ENCODE measurements around the gene KCNB1.

GRCh38 chr20:49393803-49394202, 88.7 kb downstream of the KCNB1 start:
- TF ChIP-seq CTCF (IDR thresholded peaks at IDR 0.05; ENCODE audit: low read depth, low read length, poor library complexity, severe bottlenecking) (no peak), EZH2phosphoT487 (IDR thresholded peaks at IDR 0.05; ENCODE audit: borderline replicate concordance, low read length) (no peak)

Data from DOHH2 (cell line).